OCI-LY1 (cell line): ENCODE data around the gene PKNOX1.

Source experiments
- EZH2 ChIP-seq: fragments of 200-600 bp; sonication (generic), shearing (Covaris generic); IDR thresholded peaks from 2 replicates; pipeline ENCODE4 v1.8.0; 2017; ENCODE audit warnings: borderline replicate concordance, mixed run types, mild to moderate bottlenecking, antibody characterized with exemption, low read length, moderate library complexity, mixed read lengths
- TF ChIP-seq, protein P1 (sequence below): fragments of 200-600 bp; sonication (generic), shearing (Covaris generic); IDR thresholded peaks from 2 replicates; pipeline ENCODE4 v1.5.1; 2017; ENCODE audit warnings: mild to moderate bottlenecking, antibody characterized with exemption, low read length, moderate library complexity, mixed read lengths

GRCh38 chr21:43027846-43028731 lies 53.7 kb downstream of the PKNOX1 start:
- TF ChIP-seq, protein P1, sequence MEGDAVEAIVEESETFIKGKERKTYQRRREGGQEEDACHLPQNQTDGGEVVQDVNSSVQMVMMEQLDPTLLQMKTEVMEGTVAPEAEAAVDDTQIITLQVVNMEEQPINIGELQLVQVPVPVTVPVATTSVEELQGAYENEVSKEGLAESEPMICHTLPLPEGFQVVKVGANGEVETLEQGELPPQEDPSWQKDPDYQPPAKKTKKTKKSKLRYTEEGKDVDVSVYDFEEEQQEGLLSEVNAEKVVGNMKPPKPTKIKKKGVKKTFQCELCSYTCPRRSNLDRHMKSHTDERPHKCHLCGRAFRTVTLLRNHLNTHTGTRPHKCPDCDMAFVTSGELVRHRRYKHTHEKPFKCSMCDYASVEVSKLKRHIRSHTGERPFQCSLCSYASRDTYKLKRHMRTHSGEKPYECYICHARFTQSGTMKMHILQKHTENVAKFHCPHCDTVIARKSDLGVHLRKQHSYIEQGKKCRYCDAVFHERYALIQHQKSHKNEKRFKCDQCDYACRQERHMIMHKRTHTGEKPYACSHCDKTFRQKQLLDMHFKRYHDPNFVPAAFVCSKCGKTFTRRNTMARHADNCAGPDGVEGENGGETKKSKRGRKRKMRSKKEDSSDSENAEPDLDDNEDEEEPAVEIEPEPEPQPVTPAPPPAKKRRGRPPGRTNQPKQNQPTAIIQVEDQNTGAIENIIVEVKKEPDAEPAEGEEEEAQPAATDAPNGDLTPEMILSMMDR: no peak
- TF ChIP-seq EZH2: no peak
